ENCODE data around the gene RTCA.

Gene RTCA

GRCh38 chr1:100284591-100284990 lies 18.6 kb downstream of the RTCA start:
- Histone ChIP-seq H3K4me3 (ENCODE audit: low read length in 2 of 2) (no peak overlapping the region), H2BK15ac (ENCODE audit: low read length) (no peak overlapping the region), H3K27me3 (ENCODE audit: control insufficient read depth in 3 of 3, insufficient read depth in 3 of 3, low read depth in 1 of 3, low read length in 3 of 3) (no peaks in the 10 kb centered on the region), H4K91ac (ENCODE audit: low read depth, low read length, poor library complexity) (no peak overlapping the region), H3K36me3 (replicated peaks in 1 of 2; ENCODE audit: control insufficient read depth in 2 of 2, insufficient read depth in 2 of 2, low read length in 2 of 2) (peaks cover 8 to 99% of the 10 kb centered on the region in 2 donors), H2AFZ (ENCODE audit: low read length) (no peak overlapping the region), H3K14ac (ENCODE audit: low read length) (no peak overlapping the region), H2BK12ac (ENCODE audit: low read length) (no peak overlapping the region), H3K4ac (ENCODE audit: low read length) (no peak overlapping the region), H3K4me2 (ENCODE audit: insufficient read depth, low read length, poor library complexity, severe bottlenecking) (no peak overlapping the region), H3K9me3 (replicated peaks in 1 of 2; ENCODE audit: control insufficient read depth in 2 of 2, insufficient read depth in 1 of 2, low read depth in 1 of 2, low read length in 2 of 2) (no peaks in the 10 kb centered on the region), H2BK5ac (ENCODE audit: low read length) (no peak overlapping the region), H3K4me1 (ENCODE audit: control insufficient read depth in 2 of 2, insufficient read depth in 1 of 2, low read depth in 1 of 2, low read length in 2 of 2) (no peaks in the 10 kb centered on the region), H3K9ac (ENCODE audit: low read depth, low read length, poor library complexity) (no peak overlapping the region), H2BK120ac (ENCODE audit: low read depth, low read length) (no peak overlapping the region), H3K23ac (ENCODE audit: low read depth, low read length, poor library complexity) (no peak overlapping the region), H2AK5ac (ENCODE audit: low read depth, low read length) (no peak overlapping the region), H3K27ac (replicated peaks; ENCODE audit: low read length) (no peak overlapping the region), H3K18ac (ENCODE audit: low read length) (no peak overlapping the region), H3K79me1 (ENCODE audit: low read depth, low read length) (peaks cover 1% of the 10 kb centered on the region), H4K8ac (ENCODE audit: low read depth, low read length) (no peak overlapping the region)
- WGBS, 2 donors (ENCODE audit: extremely low coverage in 2 of 2, insufficient read length in 2 of 2, insufficient replicate concordance in 1 of 2) = no CpG with 5 or more reads among the region's 5 CpGs
- no peak for DNase-seq (ENCODE audit: low spot score)

- Histone ChIP-seq H3K4ac (ENCODE audit: low read length) (no peak overlapping the region), H3K36me3 (replicated peaks in 1 of 2; ENCODE audit: control insufficient read depth in 2 of 2, insufficient read depth in 2 of 2, low read length in 2 of 2) (peaks cover 7 to 99% of the 10 kb centered on the region in 2 donors), H2BK120ac (ENCODE audit: low read depth, low read length) (no peak overlapping the region), H3K18ac (ENCODE audit: low read length) (no peak overlapping the region), H2BK5ac (ENCODE audit: low read length) (no peak overlapping the region), H4K91ac (ENCODE audit: low read depth, low read length, poor library complexity) (no peak overlapping the region), H3K4me3 (ENCODE audit: low read length in 2 of 2) (no peak overlapping the region), H3K27ac (replicated peaks; ENCODE audit: low read length) (no peak overlapping the region), H3K27me3 (ENCODE audit: control insufficient read depth in 3 of 3, insufficient read depth in 3 of 3, low read depth in 1 of 3, low read length in 3 of 3) (no peaks in the 10 kb centered on the region), H3K79me1 (ENCODE audit: low read depth, low read length) (peaks cover 1% of the 10 kb centered on the region), H2BK12ac (ENCODE audit: low read length) (no peak overlapping the region), H3K9ac (ENCODE audit: low read depth, low read length, poor library complexity) (no peak overlapping the region), H2AK5ac (ENCODE audit: low read depth, low read length) (no peak overlapping the region), H3K4me1 (ENCODE audit: control insufficient read depth in 2 of 2, insufficient read depth in 1 of 2, low read depth in 1 of 2, low read length in 2 of 2) (no peaks in the 10 kb centered on the region), H3K23ac (ENCODE audit: low read depth, low read length, poor library complexity) (no peak overlapping the region), H2BK15ac (ENCODE audit: low read length) (no peak overlapping the region), H2AFZ (ENCODE audit: low read length) (no peak overlapping the region), H3K9me3 (replicated peaks in 1 of 2; ENCODE audit: control insufficient read depth in 2 of 2, insufficient read depth in 1 of 2, low read depth in 1 of 2, low read length in 2 of 2) (no peaks in the 10 kb centered on the region), H3K14ac (ENCODE audit: low read length) (no peak overlapping the region), H4K8ac (ENCODE audit: low read depth, low read length) (no peak overlapping the region), H3K4me2 (ENCODE audit: insufficient read depth, low read length, poor library complexity, severe bottlenecking) (no peak overlapping the region)
- no CpG with 5 or more reads among the region's 3 CpGs for WGBS, 2 donors (ENCODE audit: extremely low coverage in 2 of 2, insufficient read length in 2 of 2, insufficient replicate concordance in 1 of 2)
- DNase-seq (ENCODE audit: low spot score) = no peak
Measured at GRCh38 chr1:100287162-100287561, 21.1 kb downstream of the RTCA start.

GRCh38 chr1:100290291-100290690 lies 24.3 kb downstream of the RTCA start:
- no peak for DNase-seq (ENCODE audit: low spot score)

GRCh38 chr1:100292711-100293110 lies 26.7 kb downstream of the RTCA start:
- Histone ChIP-seq H3K23ac (ENCODE audit: low read depth, low read length, poor library complexity) (no peak overlapping the region), H3K4ac (ENCODE audit: low read length) (no peak overlapping the region), H2AFZ (ENCODE audit: low read length) (no peak overlapping the region), H4K8ac (ENCODE audit: low read depth, low read length) (no peak overlapping the region), H2BK120ac (ENCODE audit: low read depth, low read length) (no peak overlapping the region), H3K27me3 (ENCODE audit: control insufficient read depth in 3 of 3, insufficient read depth in 3 of 3, low read depth in 1 of 3, low read length in 3 of 3) (no peaks in the 10 kb centered on the region), H2BK5ac (ENCODE audit: low read length) (no peak overlapping the region), H4K91ac (ENCODE audit: low read depth, low read length, poor library complexity) (no peak overlapping the region), H3K9ac (ENCODE audit: low read depth, low read length, poor library complexity) (no peak overlapping the region), H3K36me3 (replicated peaks in 1 of 2; ENCODE audit: control insufficient read depth in 2 of 2, insufficient read depth in 2 of 2, low read length in 2 of 2) (peaks cover 0 to 65% of the 10 kb centered on the region in 2 donors), H3K27ac (replicated peaks; ENCODE audit: low read length) (no peak overlapping the region), H3K4me3 (ENCODE audit: low read length in 2 of 2) (no peak overlapping the region), H2BK12ac (ENCODE audit: low read length) (no peak overlapping the region), H3K4me1 (ENCODE audit: control insufficient read depth in 2 of 2, insufficient read depth in 1 of 2, low read depth in 1 of 2, low read length in 2 of 2) (no peaks in the 10 kb centered on the region), H3K79me1 (ENCODE audit: low read depth, low read length) (no peaks in the 10 kb centered on the region), H2BK15ac (ENCODE audit: low read length) (no peak overlapping the region), H3K14ac (ENCODE audit: low read length) (no peak overlapping the region), H3K9me3 (replicated peaks in 1 of 2; ENCODE audit: control insufficient read depth in 2 of 2, insufficient read depth in 1 of 2, low read depth in 1 of 2, low read length in 2 of 2) (no peaks in the 10 kb centered on the region), H3K4me2 (ENCODE audit: insufficient read depth, low read length, poor library complexity, severe bottlenecking) (no peak overlapping the region), H3K18ac (ENCODE audit: low read length) (no peak overlapping the region), H2AK5ac (ENCODE audit: low read depth, low read length) (no peak overlapping the region)
- WGBS, 2 donors (ENCODE audit: extremely low coverage in 2 of 2, insufficient read length in 2 of 2, insufficient replicate concordance in 1 of 2) = no CpG with 5 or more reads among the region's 1 CpG
- DNase-seq (ENCODE audit: low spot score) = no peak

More at GRCh38 chr1:100290291-100290690, 24.3 kb downstream of the RTCA start:
- Histone ChIP-seq H2BK15ac (ENCODE audit: low read length) (no peak overlapping the region), H2BK12ac (ENCODE audit: low read length) (no peak overlapping the region), H4K91ac (ENCODE audit: low read depth, low read length, poor library complexity) (no peak overlapping the region), H3K27me3 (ENCODE audit: control insufficient read depth in 3 of 3, insufficient read depth in 3 of 3, low read depth in 1 of 3, low read length in 3 of 3) (no peaks in the 10 kb centered on the region), H3K4ac (ENCODE audit: low read length) (no peak overlapping the region), H3K36me3 (replicated peaks in 1 of 2; ENCODE audit: control insufficient read depth in 2 of 2, insufficient read depth in 2 of 2, low read length in 2 of 2) (peaks cover 2 to 89% of the 10 kb centered on the region in 2 donors), H4K8ac (ENCODE audit: low read depth, low read length) (no peak overlapping the region), H3K9me3 (replicated peaks in 1 of 2; ENCODE audit: control insufficient read depth in 2 of 2, insufficient read depth in 1 of 2, low read depth in 1 of 2, low read length in 2 of 2) (no peaks in the 10 kb centered on the region), H3K27ac (replicated peaks; ENCODE audit: low read length) (no peak overlapping the region), H2AFZ (ENCODE audit: low read length) (no peak overlapping the region), H3K23ac (ENCODE audit: low read depth, low read length, poor library complexity) (no peak overlapping the region), H3K4me2 (ENCODE audit: insufficient read depth, low read length, poor library complexity, severe bottlenecking) (no peak overlapping the region), H3K4me1 (ENCODE audit: control insufficient read depth in 2 of 2, insufficient read depth in 1 of 2, low read depth in 1 of 2, low read length in 2 of 2) (no peaks in the 10 kb centered on the region), H2BK5ac (ENCODE audit: low read length) (no peak overlapping the region), H3K79me1 (ENCODE audit: low read depth, low read length) (no peaks in the 10 kb centered on the region), H3K9ac (ENCODE audit: low read depth, low read length, poor library complexity) (no peak overlapping the region), H3K4me3 (ENCODE audit: low read length in 2 of 2) (no peak overlapping the region), H3K14ac (ENCODE audit: low read length) (no peak overlapping the region), H3K18ac (ENCODE audit: low read length) (no peak overlapping the region), H2BK120ac (ENCODE audit: low read depth, low read length) (no peak overlapping the region), H2AK5ac (ENCODE audit: low read depth, low read length) (no peak overlapping the region)
- no CpG with 5 or more reads among the region's 2 CpGs for WGBS, 2 donors (ENCODE audit: extremely low coverage in 2 of 2, insufficient read length in 2 of 2, insufficient replicate concordance in 1 of 2)
